Progenitor cell of endocrine pancreas (in vitro differentiated cells): ENCODE data around the gene RYR3. TPM values are rescaled to one million over a fixed set of nuclear protein-coding genes. Genes with fewer than 3 reads are reported as not detected.

Source experiments
- DNase-seq: peaks from one replicate; pipeline ENCODE4 v3.0.0; 2021; ENCODE audit warnings: low spot score; ENCODE audit not compliant: unreplicated experiment
- H3K27ac Mint-ChIP-seq: 2 replicates; pipeline ENCODE4 v1.8.0; 2021; ENCODE audit warnings: mild to moderate bottlenecking, moderate library complexity, mixed read lengths
- H3K27me3 Mint-ChIP-seq: 2 replicates; pipeline ENCODE4 v1.8.0; 2021; ENCODE audit warnings: mixed read lengths
- H3K36me3 Mint-ChIP-seq: 2 replicates; pipeline ENCODE4 v1.8.0; 2022; ENCODE audit warnings: mixed read lengths; ENCODE audit not compliant: insufficient read depth
- H3K4me1 Mint-ChIP-seq: 2 replicates; pipeline ENCODE4 v1.8.0; 2021; ENCODE audit warnings: low read depth, mixed read lengths
- H3K4me3 Mint-ChIP-seq: 2 replicates; pipeline ENCODE4 v1.8.0; 2021; ENCODE audit warnings: low read depth, mild to moderate bottlenecking, moderate library complexity, mixed read lengths
- H3K9me3 Mint-ChIP-seq: 2 replicates; pipeline ENCODE4 v1.8.0; 2021; ENCODE audit warnings: low read depth, mixed read lengths
- total RNA-seq: library from RNA; stranded (reverse); gene quantifications from 2 replicates; pipeline ENCODE4 v1.2.1, GENCODE V29; 2021
- TF ChIP-seq, protein P1 (sequence below): fragments of 200-600 bp; sonication (generic); IDR thresholded peaks from one replicate; pipeline ENCODE4 v1.5.0; 2021; ENCODE audit warnings: antibody characterized with exemption, mild to moderate bottlenecking; ENCODE audit not compliant: unreplicated experiment

Gene RYR3
- total RNA-seq, 1 donor from 2014 or later = 0.07 TPM

- Mint-ChIP-seq H3K27me3 (peaks cover 20% of the 10 kb centered on the region), H3K4me1 (peaks cover 3% of the 10 kb centered on the region), H3K27ac (no peak overlapping the region), H3K36me3 (no peaks in the 10 kb centered on the region), H3K9me3 (no peaks in the 10 kb centered on the region), H3K4me3 (no peak overlapping the region)
- DNase-seq = no peak
- TF ChIP-seq, protein P1, sequence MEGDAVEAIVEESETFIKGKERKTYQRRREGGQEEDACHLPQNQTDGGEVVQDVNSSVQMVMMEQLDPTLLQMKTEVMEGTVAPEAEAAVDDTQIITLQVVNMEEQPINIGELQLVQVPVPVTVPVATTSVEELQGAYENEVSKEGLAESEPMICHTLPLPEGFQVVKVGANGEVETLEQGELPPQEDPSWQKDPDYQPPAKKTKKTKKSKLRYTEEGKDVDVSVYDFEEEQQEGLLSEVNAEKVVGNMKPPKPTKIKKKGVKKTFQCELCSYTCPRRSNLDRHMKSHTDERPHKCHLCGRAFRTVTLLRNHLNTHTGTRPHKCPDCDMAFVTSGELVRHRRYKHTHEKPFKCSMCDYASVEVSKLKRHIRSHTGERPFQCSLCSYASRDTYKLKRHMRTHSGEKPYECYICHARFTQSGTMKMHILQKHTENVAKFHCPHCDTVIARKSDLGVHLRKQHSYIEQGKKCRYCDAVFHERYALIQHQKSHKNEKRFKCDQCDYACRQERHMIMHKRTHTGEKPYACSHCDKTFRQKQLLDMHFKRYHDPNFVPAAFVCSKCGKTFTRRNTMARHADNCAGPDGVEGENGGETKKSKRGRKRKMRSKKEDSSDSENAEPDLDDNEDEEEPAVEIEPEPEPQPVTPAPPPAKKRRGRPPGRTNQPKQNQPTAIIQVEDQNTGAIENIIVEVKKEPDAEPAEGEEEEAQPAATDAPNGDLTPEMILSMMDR = no peak
Observed at GRCh38 chr15:33742306-33742705, 431.5 kb downstream of the RYR3 start.

DNA sequence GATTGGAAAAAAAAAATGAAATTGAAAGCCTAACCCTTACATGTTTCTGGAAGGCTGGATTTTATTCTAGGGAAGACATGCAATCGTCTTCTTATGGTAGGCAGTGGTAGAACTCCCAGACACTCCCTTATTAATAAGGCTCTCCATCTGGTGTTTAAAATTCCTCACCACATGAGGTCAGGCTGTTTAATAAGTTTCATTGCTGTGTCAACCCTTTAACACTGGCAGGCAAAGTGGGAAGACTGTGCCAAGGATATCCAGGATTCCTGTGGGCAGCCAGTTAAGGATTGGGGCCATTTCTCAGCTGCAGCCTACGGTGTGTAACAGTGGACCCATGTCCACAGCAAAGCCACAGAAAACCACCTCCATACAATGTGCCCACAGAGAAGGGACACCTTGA is 432.0 kb downstream of the RYR3 start:
- Mint-ChIP-seq H3K27me3 (peaks cover 18% of the 10 kb centered on the region), H3K4me1 (peaks cover under 1% of the 10 kb centered on the region), H3K4me3 (no peak overlapping the region), H3K9me3 (no peaks in the 10 kb centered on the region), H3K36me3 (no peaks in the 10 kb centered on the region), H3K27ac (no peak overlapping the region)
- TF ChIP-seq, protein P1 = no peak
- DNase-seq = no peak

DNA sequence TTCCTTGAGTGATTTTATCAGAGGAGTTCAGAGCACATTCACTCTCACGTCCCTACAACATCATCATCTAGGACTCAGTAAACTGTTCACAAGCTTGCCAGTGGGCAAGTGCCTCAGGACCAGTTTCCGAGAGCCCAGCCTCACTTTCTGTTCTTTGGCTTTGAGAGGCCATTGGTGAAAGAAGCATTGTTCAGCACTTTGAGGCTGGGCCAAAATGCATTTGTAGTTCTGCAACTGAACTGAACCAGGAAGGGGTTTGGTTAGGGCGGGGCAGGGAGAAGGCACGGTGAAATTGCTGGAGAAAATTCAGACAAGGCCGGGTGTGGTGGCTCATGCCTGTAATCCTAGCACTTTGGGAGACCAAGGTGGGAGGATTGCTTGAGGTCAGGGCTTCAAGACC is 435.4 kb downstream of the RYR3 start:
- H3K27ac Mint-ChIP-seq = no peak overlapping the region

GRCh38 chr15:33753012-33753411 is 442.2 kb downstream of the RYR3 start:
- Mint-ChIP-seq H3K27me3 (no peaks in the 10 kb centered on the region), H3K27ac (no peak overlapping the region), H3K4me3 (no peak overlapping the region), H3K4me1 (no peaks in the 10 kb centered on the region), H3K36me3 (no peaks in the 10 kb centered on the region), H3K9me3 (peaks cover 8% of the 10 kb centered on the region)
- DNase-seq = no peak
- TF ChIP-seq, protein P1 = no peak

More for the DNA sequence above, 435.4 kb downstream of the RYR3 start:
- no peak overlapping the region for H3K4me3 Mint-ChIP-seq
- no peaks in the 10 kb centered on the region for H3K9me3 Mint-ChIP-seq
- DNase-seq = no peak
- TF ChIP-seq, protein P1 = no peak
- no peaks in the 10 kb centered on the region for H3K36me3 Mint-ChIP-seq
- no peaks in the 10 kb centered on the region for H3K4me1 Mint-ChIP-seq
- peaks cover 3% of the 10 kb centered on the region for H3K27me3 Mint-ChIP-seq

- TF ChIP-seq, protein P1 = no peak
- H3K9me3 Mint-ChIP-seq = peaks cover 9% of the 10 kb centered on the region
Observed at GRCh38 chr15:33754242-33754641, 443.5 kb downstream of the RYR3 start.

More at GRCh38 chr15:33754242-33754641, 443.5 kb downstream of the RYR3 start:
- Mint-ChIP-seq H3K27ac (no peak overlapping the region), H3K36me3 (no peaks in the 10 kb centered on the region), H3K4me1 (no peaks in the 10 kb centered on the region), H3K27me3 (no peaks in the 10 kb centered on the region), H3K4me3 (no peak overlapping the region)
- DNase-seq = no peak
